ENCODE measurements around the gene CNOT4. TPM values are rescaled to one million over a fixed set of nuclear protein-coding genes. Genes with fewer than 3 reads are reported as not detected.

CNOT4 gene
- total RNA-seq, 1 donor from 2014 or later: 33.4 TPM

- Mint-ChIP-seq H3K4me3 (no peak overlapping the region), H3K27ac (no peak overlapping the region), H3K36me3 (peaks cover 13% of the 10 kb centered on the region), H3K27me3 (ENCODE audit: low read depth) (no peaks in the 10 kb centered on the region), H3K4me1 (peaks cover 7% of the 10 kb centered on the region), H3K9me3 (no peaks in the 10 kb centered on the region)
- DNase-seq (ENCODE audit: low spot score in 2 of 2, unreplicated experiment in 2 of 2): no peak
- no peak for TF ChIP-seq CTCF (IDR thresholded peaks at IDR 0.05; ENCODE audit: unreplicated experiment)
Observed at GRCh38 chr7:135372222-135372621, 137.7 kb downstream of the CNOT4 start.

GRCh38 chr7:135370656-135371055, 139.2 kb downstream of the CNOT4 start:
- peaks cover 8% of the 10 kb centered on the region for H3K4me1 Mint-ChIP-seq

GRCh38 chr7:135369405-135369804, 140.5 kb downstream of the CNOT4 start:
- no peaks in the 10 kb centered on the region for H3K27me3 Mint-ChIP-seq (ENCODE audit: low read depth)
- H3K9me3 Mint-ChIP-seq: no peaks in the 10 kb centered on the region
- no peak overlapping the region for H3K27ac Mint-ChIP-seq
- H3K36me3 Mint-ChIP-seq: peaks cover 13% of the 10 kb centered on the region
- TF ChIP-seq CTCF (IDR thresholded peaks at IDR 0.05; ENCODE audit: unreplicated experiment): no peak
- no peak for DNase-seq (ENCODE audit: low spot score in 2 of 2, unreplicated experiment in 2 of 2)
- H3K4me1 Mint-ChIP-seq: peaks cover 11% of the 10 kb centered on the region
- no peak overlapping the region for H3K4me3 Mint-ChIP-seq

More at GRCh38 chr7:135370656-135371055, 139.2 kb downstream of the CNOT4 start:
- Mint-ChIP-seq H3K27me3 (ENCODE audit: low read depth) (no peaks in the 10 kb centered on the region), H3K9me3 (no peaks in the 10 kb centered on the region), H3K4me3 (no peak overlapping the region), H3K36me3 (peaks cover 13% of the 10 kb centered on the region), H3K27ac (no peak overlapping the region)
- no peak for DNase-seq (ENCODE audit: low spot score in 2 of 2, unreplicated experiment in 2 of 2)
- TF ChIP-seq CTCF (IDR thresholded peaks at IDR 0.05; ENCODE audit: unreplicated experiment): no peak

- TF ChIP-seq CTCF (IDR thresholded peaks at IDR 0.05; ENCODE audit: unreplicated experiment): no peak
- H3K27me3 Mint-ChIP-seq (ENCODE audit: low read depth): no peaks in the 10 kb centered on the region
- no peak overlapping the region for H3K4me3 Mint-ChIP-seq
- peaks cover 11% of the 10 kb centered on the region for H3K4me1 Mint-ChIP-seq
- H3K27ac Mint-ChIP-seq: no peak overlapping the region
- no peaks in the 10 kb centered on the region for H3K9me3 Mint-ChIP-seq
- DNase-seq (ENCODE audit: low spot score in 2 of 2, unreplicated experiment in 2 of 2): no peak
- peaks cover 17% of the 10 kb centered on the region for H3K36me3 Mint-ChIP-seq
Observed at GRCh38 chr7:135368416-135369186, 141.3 kb downstream of the CNOT4 start.

GRCh38 chr7:135366843-135367508, 142.9 kb downstream of the CNOT4 start:
- no peak for TF ChIP-seq CTCF (IDR thresholded peaks at IDR 0.05; ENCODE audit: unreplicated experiment)
- H3K36me3 Mint-ChIP-seq: peaks cover 27% of the 10 kb centered on the region
- no peak for DNase-seq (ENCODE audit: low spot score in 2 of 2, unreplicated experiment in 2 of 2)
- H3K4me3 Mint-ChIP-seq: no peak overlapping the region
- H3K27me3 Mint-ChIP-seq (ENCODE audit: low read depth): no peaks in the 10 kb centered on the region
- no peaks in the 10 kb centered on the region for H3K9me3 Mint-ChIP-seq
- H3K27ac Mint-ChIP-seq: no peak overlapping the region
- peaks cover 11% of the 10 kb centered on the region for H3K4me1 Mint-ChIP-seq
